ENCODE results near the gene E2F4. TPM values are rescaled to one million over a fixed set of nuclear protein-coding genes. Genes with fewer than 3 reads are reported as not detected.

E2F4 gene
- total and polyA plus RNA-seq, 2 of the 13 experiments (the other 11 are each of a cell fraction or from before 2014, with no cell fraction given), result 84.8 to 91.2 TPM

- TF ChIP-seq ZHX2 (IDR thresholded peaks at IDR 0.05; ENCODE audit: low read depth) (0 out of 2 replicates have a peak, but pooled peaks have one; percentile 70), ZHX2 (CRISPR knock-in tag; IDR thresholded peaks at IDR 0.05; ENCODE audit: borderline replicate concordance) (peak; percentile 86), CCAR2 (optimal IDR thresholded peaks at IDR 0.05; ENCODE audit: low read depth, low read length) (no peak), ATF6 (CRISPR knock-in tag; conservative IDR thresholded peaks at IDR 0.05) (0 out of 2 replicates have a peak, but pooled peaks have one; percentile 24), ZBTB49 (CRISPR knock-in tag; IDR thresholded peaks at IDR 0.05; ENCODE audit: borderline replicate concordance) (no peak), ZNF138 (CRISPR knock-in tag; IDR thresholded peaks at IDR 0.05; ENCODE audit: low read depth) (peak; percentile 41; the same call in 1 of the 2 replicates), NCOR1 (IDR thresholded peaks at IDR 0.05; ENCODE audit: borderline replicate concordance, low read length) (no peak), ZNF329 (CRISPR knock-in tag; IDR thresholded peaks at IDR 0.05; ENCODE audit: low read depth) (peak; percentile 60; the same call in 1 of the 2 replicates), PAWR (CRISPR knock-in tag; IDR thresholded peaks at IDR 0.05; ENCODE audit: borderline replicate concordance) (no peak), PPARG (CRISPR knock-in tag; conservative IDR thresholded peaks at IDR 0.05) (no peak; the same call in 1 of the 2 replicates), ZFP36L1 (CRISPR knock-in tag; IDR thresholded peaks at IDR 0.05) (no peak), ZNF18 (CRISPR knock-in tag; IDR thresholded peaks at IDR 0.05; ENCODE audit: insufficient replicate concordance) (peak; percentile 58), ZSCAN25 (CRISPR knock-in tag; IDR thresholded peaks at IDR 0.05) (no peak; the same call in 1 of the 2 replicates), ZNF749 (CRISPR knock-in tag; IDR thresholded peaks at IDR 0.05; ENCODE audit: borderline replicate concordance) (no peak), PLRG1 (conservative IDR thresholded peaks at IDR 0.05) (no peak)
These were observed at the start of gene E2F4 (continued) for GRCh38 chr16:67191995-67192681.
